ENCODE measurements around the gene BRSK2.

The BRSK2 gene

DNA sequence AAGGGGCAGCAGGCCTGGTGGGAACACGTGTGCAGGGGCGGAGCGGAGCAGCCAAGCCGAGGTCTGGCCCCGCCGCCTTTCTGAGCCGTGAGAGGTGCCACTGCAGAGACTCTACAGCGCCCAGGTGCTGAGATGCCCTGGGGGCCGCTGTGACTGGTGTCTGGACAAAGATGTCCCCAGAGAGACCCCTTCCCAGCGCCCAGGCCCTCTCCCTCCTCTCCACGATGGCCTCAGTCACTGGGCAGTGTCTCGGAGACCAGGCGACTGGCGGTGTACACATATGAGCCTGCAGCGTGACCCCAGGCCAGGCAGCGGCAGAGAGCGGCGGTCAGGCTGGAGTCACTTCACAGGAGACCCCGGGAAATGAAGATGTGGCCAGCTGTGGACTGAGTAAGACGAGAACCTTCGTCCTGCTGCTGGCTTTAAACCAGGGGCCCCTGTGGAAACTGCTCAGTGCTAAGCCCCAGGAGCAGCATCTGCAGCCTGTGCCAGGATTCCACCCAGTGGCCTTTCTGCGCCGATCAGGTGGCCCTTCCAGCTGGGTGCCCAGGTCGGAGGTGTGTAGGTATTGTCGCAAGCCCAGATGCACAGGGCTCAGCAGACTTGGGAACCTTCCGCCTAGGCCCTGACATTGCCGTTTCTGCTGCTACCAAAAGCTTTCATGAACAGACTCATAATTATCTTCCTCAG is 62.2 kb downstream of the BRSK2 start:
- no peak overlapping the region for H3K4me3 ChIP-seq (ENCODE audit: low read depth, low read length)
- DNase-seq (ENCODE audit: low read depth, low spot score), result no peak
- TF ChIP-seq, protein P1, sequence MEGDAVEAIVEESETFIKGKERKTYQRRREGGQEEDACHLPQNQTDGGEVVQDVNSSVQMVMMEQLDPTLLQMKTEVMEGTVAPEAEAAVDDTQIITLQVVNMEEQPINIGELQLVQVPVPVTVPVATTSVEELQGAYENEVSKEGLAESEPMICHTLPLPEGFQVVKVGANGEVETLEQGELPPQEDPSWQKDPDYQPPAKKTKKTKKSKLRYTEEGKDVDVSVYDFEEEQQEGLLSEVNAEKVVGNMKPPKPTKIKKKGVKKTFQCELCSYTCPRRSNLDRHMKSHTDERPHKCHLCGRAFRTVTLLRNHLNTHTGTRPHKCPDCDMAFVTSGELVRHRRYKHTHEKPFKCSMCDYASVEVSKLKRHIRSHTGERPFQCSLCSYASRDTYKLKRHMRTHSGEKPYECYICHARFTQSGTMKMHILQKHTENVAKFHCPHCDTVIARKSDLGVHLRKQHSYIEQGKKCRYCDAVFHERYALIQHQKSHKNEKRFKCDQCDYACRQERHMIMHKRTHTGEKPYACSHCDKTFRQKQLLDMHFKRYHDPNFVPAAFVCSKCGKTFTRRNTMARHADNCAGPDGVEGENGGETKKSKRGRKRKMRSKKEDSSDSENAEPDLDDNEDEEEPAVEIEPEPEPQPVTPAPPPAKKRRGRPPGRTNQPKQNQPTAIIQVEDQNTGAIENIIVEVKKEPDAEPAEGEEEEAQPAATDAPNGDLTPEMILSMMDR (IDR thresholded peaks at IDR 0.05; ENCODE audit: low read depth, low read length), result no peak
- in situ Hi-C loops (cut with HindIII; ENCODE audit: low sequenced_read_pairs), result no loop called here

DNA sequence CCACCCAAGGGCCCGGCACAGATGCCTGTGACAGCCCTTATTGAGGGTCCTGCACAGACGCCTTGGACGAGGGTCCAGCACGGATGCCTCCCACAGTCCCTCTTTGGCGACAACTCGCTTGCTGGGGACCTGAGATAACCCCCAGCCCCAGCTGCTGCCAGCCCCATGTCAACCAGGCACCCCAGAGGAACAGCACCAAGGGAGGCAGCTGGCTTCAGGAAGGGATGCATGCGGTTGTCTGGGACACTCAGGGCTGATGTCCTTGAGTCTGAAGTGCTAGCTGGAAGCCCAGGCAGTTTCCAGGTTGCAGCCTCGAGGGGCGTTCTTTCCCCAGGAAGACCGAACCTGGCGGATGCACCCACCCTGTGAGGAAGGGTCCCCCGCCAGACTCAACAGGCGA is 63.0 kb downstream of the BRSK2 start:
- in situ Hi-C loops (cut with HindIII; ENCODE audit: low sequenced_read_pairs), result no loop called here
- H3K4me3 ChIP-seq (ENCODE audit: low read depth, low read length), result no peak overlapping the region
- TF ChIP-seq, protein P1 (IDR thresholded peaks at IDR 0.05; ENCODE audit: low read depth, low read length), result no peak
- no peak for DNase-seq (ENCODE audit: low read depth, low spot score)

DNA sequence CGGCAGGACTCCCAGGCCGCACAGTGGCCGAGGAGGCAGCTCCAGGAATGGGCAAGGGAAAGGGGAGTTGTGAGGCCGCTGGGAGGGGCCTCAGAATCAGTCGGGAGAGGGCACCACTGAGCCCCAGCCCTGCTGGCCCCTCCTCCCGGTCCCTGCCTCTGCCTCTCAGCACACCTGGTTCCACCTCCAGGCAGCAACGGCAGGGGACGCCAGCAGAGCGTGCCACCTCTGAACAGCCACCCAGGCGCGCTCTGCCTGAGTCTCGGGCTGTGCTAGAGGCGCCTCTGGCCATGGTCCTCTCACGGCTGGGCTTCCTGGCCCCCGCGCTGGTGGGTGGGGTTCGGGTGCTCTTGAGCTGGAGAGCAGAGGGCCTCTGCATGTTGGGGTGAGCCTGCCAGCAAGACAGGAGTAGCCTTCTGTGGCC is 63.9 kb downstream of the BRSK2 start:
- TF ChIP-seq, protein P1 (IDR thresholded peaks at IDR 0.05; ENCODE audit: low read depth, low read length), result no peak
- H3K4me3 ChIP-seq (ENCODE audit: low read depth, low read length), result no peak overlapping the region
- DNase-seq (ENCODE audit: low read depth, low spot score), result no peak
- in situ Hi-C loops (cut with HindIII; ENCODE audit: low sequenced_read_pairs), result no loop called here

DNA sequence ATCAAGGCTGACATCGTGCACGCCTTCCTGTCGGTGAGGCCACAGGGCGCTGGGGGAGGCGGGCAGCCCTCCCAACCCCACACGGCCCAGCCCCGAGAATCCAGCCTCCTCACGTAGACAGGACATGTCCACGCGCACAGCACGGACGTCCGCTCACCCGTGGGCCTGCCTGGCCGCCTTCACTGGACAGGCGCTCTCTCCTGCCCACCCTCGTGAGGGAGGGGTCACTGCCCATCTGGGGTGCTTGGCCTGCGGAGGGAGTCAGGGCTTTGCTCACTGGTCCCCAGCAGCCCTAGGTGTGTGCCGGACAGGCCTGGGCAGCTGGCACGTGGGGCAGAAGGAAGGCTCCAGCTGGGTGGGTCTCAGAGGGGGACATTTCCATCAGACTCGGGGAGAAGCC is 64.8 kb downstream of the BRSK2 start:
- in situ Hi-C loops (cut with HindIII; ENCODE audit: low sequenced_read_pairs), result no loop called here
- DNase-seq (ENCODE audit: low read depth, low spot score), result no peak
- H3K4me3 ChIP-seq (ENCODE audit: low read depth, low read length), result no peak overlapping the region
- TF ChIP-seq, protein P1 (IDR thresholded peaks at IDR 0.05; ENCODE audit: low read depth, low read length), result no peak

DNA sequence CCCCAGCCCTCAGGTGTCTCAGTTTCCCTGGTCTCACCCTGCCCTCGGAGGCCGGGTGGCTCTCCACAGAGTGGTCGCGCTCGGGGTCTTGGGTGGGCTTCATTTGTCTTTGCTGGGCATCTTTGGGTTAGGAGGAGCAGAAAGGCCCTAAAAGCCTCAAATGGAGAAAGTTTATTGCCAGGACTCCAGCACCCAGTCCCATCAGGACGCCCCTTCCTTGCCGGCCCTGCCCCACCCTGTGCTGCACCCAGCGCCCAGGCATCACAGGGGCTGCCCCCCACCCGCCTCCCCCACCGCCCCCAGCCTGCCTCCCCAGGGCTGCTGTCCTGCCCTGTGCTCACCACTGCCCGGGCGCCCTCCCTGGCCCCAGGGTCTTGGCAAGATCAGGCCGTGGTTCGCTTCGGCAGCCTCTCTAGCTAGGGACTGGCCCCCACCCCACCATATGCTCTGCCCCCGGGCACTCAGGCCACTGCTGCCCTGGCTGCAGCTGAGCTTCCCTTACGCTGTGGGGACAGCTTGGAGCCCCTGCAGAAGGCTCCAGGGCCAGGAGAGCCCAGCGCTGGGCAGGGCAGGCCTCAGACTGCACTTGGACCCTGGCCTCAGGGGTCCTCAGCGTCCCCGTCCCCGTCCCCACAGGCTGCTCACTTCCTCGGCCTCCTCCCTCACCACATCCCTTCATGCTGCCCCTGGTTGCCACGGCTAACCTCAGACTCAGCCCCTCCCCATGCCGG is 65.5 kb downstream of the BRSK2 start:
- in situ Hi-C loops (cut with HindIII; ENCODE audit: low sequenced_read_pairs), result no loop called here
- no peak for DNase-seq (ENCODE audit: low read depth, low spot score)
- H3K4me3 ChIP-seq (ENCODE audit: low read depth, low read length), result no peak overlapping the region
- TF ChIP-seq, protein P1 (IDR thresholded peaks at IDR 0.05; ENCODE audit: low read depth, low read length), result no peak

DNA sequence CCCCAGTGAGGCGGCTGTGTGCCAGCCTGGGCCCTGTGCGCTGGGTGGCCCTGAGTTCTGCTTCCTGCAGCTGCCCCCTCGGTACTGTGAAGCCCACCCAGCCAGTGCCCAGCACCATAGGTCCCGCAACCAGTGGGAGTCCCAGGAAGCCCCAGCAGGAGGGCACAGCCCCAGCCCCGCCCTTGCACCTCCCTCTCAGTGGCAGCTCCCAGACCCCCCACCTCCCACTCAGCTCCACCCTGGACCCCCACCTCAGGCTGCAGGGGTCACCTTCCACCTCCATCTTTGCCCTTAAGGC is 66.0 kb downstream of the BRSK2 start:
- TF ChIP-seq, protein P1 (IDR thresholded peaks at IDR 0.05; ENCODE audit: low read depth, low read length), result no peak
- no peak overlapping the region for H3K4me3 ChIP-seq (ENCODE audit: low read depth, low read length)
- DNase-seq (ENCODE audit: low read depth, low spot score), result no peak
- in situ Hi-C loops (cut with HindIII; ENCODE audit: low sequenced_read_pairs), result no loop called here
